ENCODE data around the gene SERINC1. TPM values are rescaled to one million over a fixed set of nuclear protein-coding genes. Genes with fewer than 3 reads are reported as not detected.

SERINC1 gene
- total RNA-seq, 6 experiments from 2014 or later: 161 to 215 (median 179) TPM

DNA sequence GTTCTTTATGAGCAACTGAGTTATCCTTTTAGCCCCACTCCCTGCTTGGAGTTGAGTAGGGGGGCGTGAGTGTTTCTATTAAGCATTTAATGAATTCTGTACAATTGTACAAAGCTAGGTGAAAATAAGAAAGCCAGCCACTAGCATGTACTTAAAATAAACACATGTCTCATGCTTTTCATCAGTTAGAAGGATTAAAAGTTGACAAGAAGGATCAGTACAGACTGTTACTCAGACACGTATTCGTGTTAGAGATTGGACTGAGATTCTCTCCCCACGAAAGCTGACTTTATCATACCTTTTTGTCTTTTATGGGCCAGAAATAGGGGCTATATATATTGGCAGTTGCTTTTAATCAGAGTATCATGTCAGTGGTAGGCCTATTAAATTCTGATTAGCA is 70.5 kb downstream of the SERINC1 start:
- peaks cover 29% of the 10 kb centered on the region for H3K4me1 Mint-ChIP-seq (ENCODE audit: low read depth)

DNA sequence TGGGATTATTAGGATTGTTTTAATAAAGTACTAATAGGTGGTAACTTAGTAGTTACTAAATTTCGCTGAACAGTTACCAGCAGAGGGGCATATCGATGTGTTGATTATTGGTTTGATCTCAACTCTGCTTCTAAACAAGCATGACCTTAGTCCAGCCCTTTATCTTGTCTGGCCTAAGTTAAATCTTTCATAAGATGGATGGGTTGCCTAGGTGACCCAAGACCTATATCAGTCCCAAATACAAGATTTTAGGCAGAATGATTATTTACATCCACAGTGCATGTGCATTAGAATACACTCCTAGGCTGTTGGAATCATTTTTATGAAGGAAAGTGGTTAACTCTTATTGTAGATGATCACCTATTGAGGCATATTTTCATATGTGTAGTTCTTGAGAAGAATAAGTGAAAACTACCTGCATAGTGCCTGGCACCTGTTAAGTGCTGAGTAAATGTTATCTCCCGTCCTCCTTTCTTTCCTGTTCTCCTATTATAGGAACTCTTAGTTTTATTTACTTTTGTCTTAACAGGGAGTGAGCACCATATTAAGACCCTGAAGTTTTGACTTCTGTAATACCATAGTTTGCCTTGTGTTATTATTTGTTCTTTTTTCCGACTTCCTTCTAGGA is 71.0 kb downstream of the SERINC1 start:
- Mint-ChIP-seq H3K27ac (peak overlapping the region; percentile 95), H3K36me3 (ENCODE audit: low read depth) (no peaks in the 10 kb centered on the region), H3K4me3 (peak overlapping the region; percentile 97), H3K27me3 (ENCODE audit: insufficient read depth) (0 out of 2 replicates have a peak, but pooled peaks cover 2% of the 10 kb centered on the region), H3K9me3 (no peaks in the 10 kb centered on the region), H3K4me1 (ENCODE audit: low read depth) (peaks cover 24% of the 10 kb centered on the region)
- TF ChIP-seq, protein P1, sequence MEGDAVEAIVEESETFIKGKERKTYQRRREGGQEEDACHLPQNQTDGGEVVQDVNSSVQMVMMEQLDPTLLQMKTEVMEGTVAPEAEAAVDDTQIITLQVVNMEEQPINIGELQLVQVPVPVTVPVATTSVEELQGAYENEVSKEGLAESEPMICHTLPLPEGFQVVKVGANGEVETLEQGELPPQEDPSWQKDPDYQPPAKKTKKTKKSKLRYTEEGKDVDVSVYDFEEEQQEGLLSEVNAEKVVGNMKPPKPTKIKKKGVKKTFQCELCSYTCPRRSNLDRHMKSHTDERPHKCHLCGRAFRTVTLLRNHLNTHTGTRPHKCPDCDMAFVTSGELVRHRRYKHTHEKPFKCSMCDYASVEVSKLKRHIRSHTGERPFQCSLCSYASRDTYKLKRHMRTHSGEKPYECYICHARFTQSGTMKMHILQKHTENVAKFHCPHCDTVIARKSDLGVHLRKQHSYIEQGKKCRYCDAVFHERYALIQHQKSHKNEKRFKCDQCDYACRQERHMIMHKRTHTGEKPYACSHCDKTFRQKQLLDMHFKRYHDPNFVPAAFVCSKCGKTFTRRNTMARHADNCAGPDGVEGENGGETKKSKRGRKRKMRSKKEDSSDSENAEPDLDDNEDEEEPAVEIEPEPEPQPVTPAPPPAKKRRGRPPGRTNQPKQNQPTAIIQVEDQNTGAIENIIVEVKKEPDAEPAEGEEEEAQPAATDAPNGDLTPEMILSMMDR (IDR thresholded peaks at IDR 0.05): no peak
- no peak for DNase-seq

More for the DNA sequence above, 70.5 kb downstream of the SERINC1 start:
- TF ChIP-seq, protein P1 (IDR thresholded peaks at IDR 0.05): no peak
- H3K9me3 Mint-ChIP-seq: no peaks in the 10 kb centered on the region
- H3K27me3 Mint-ChIP-seq (ENCODE audit: insufficient read depth): 0 out of 2 replicates have a peak, but pooled peaks cover 2% of the 10 kb centered on the region
- no peaks in the 10 kb centered on the region for H3K36me3 Mint-ChIP-seq (ENCODE audit: low read depth)
- peak overlapping the region; percentile 97 for H3K4me3 Mint-ChIP-seq
- H3K27ac Mint-ChIP-seq: no peak overlapping the region
- no peak for DNase-seq

DNA sequence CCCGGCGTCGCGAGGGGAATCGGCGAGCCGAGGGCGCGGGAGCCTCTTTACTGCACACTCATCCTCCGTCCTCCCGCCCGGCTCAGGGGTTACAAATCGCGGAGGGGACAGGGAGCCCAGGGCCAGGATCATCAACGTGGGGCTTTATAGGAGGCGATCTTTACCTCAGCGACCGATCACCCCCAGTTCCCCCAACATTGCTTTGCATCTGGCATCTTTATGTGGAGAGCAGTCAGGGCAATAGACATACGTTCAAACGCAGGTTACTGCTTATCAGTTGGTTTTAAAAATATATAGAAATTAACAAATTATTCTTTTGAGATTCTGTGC is 71.5 kb downstream of the SERINC1 start:
- Mint-ChIP-seq H3K27me3 (ENCODE audit: insufficient read depth) (0 out of 2 replicates have a peak, but pooled peaks cover 2% of the 10 kb centered on the region), H3K9me3 (no peaks in the 10 kb centered on the region), H3K4me1 (ENCODE audit: low read depth) (peaks cover 24% of the 10 kb centered on the region), H3K36me3 (ENCODE audit: low read depth) (no peaks in the 10 kb centered on the region), H3K4me3 (peak overlapping the region; percentile 97), H3K27ac (peak overlapping the region; percentile 95)
- DNase-seq: peak; percentile 7
- TF ChIP-seq, protein P1 (IDR thresholded peaks at IDR 0.05): no peak

DNA sequence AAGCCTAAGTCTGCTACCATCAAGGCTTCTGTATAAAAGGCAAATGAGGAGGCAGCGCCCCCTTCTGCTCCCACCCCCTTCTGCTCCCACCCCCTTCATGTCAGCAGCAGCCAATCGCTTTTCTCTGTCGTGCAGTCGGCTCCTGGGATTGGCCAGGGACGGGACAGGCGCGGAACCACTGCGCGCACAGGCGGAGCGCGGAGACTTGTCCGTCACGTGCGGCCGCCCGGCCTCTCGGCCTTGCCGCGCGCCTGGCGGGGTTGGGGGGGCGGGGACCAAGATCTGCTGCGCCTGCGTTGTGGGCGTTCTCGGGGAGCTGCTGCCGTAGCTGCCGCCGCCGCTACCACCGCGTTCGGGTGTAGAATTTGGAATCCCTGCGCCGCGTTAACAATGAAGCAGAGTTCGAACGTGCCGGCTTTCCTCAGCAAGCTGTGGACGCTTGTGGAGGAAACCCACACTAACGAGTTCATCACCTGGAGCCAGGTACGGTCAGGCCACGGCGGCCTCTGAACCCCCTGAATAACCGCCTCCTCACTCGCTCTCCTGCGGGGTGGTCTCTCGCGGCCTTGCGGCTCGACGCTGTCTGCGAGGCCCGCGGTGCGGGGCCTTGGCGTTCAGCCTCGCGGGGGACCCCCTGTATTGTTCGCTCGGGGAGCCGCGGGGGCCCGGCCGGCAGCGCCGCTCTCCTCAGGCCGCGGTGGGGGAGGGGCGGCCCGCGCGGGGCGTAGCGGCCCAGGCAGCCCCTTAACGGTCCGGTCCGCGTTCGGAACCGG is 72.1 kb downstream of the SERINC1 start, which contains the start of gene HSF2:
HSF2 (plus strand) TSS at position 305 of the 773 bp plus-strand sequence; CDS start at position 391, 86 bp downstream.
- peak; percentile 99 for DNase-seq
- H3K4me3 Mint-ChIP-seq: peak within 1 kb of the TSS; percentile 97
- H3K4me1 Mint-ChIP-seq (ENCODE audit: low read depth): peaks cover 28% of the 10 kb centered on the region
- H3K27ac Mint-ChIP-seq: peak within 1 kb of the TSS; percentile 95
- no peaks in the 10 kb centered on the region for H3K36me3 Mint-ChIP-seq (ENCODE audit: low read depth)
- H3K27me3 Mint-ChIP-seq (ENCODE audit: insufficient read depth): 0 out of 2 replicates have a peak, but pooled peaks cover 2% of the 10 kb centered on the region
- no peaks in the 10 kb centered on the region for H3K9me3 Mint-ChIP-seq
- TF ChIP-seq, protein P1 (IDR thresholded peaks at IDR 0.05): peak; percentile 73

DNA sequence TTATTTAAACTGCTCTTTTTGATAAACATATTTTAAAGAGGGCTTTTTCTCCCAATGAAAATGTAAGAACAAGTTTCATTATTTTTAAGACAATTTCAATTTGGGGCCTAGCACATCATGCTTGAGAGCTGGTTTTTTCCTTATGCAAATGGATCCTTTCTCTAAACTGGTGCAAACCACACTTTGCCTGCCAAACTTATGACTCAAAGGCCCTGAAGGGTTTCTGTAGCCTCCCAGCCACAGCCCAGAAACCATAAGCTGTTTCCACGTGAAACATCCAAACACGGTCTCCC is 72.6 kb downstream of the SERINC1 start:
- Mint-ChIP-seq H3K27ac (peak overlapping the region; percentile 95), H3K4me1 (ENCODE audit: low read depth) (peaks cover 34% of the 10 kb centered on the region), H3K9me3 (no peaks in the 10 kb centered on the region), H3K4me3 (peak overlapping the region; percentile 71), H3K27me3 (ENCODE audit: insufficient read depth) (peaks cover 3% of the 10 kb centered on the region; the same call in 1 of the 2 replicates), H3K36me3 (ENCODE audit: low read depth) (no peaks in the 10 kb centered on the region)
- no peak for DNase-seq
- TF ChIP-seq, protein P1 (IDR thresholded peaks at IDR 0.05): no peak

Data from HFFc6 (cell line).